HT1080 (cell line): ENCODE measurements around the gene SOX12. TPM values are rescaled to one million over a fixed set of nuclear protein-coding genes. Genes with fewer than 3 reads are reported as not detected.
A peak's percentile ranks its signal among the peaks of the same experiment; 100 is the strongest.

ENCODE experiments used
- DNase-seq: peaks from one replicate; pipeline ENCODE4 v3.0.0-alpha.2; 2015; ENCODE audit warnings: low read depth
- total RNA-seq: library from RNA; depleted of rRNA; stranded (reverse); fragments of >200 nt; shearing (Covaris generic); gene quantifications from 2 replicates; pipeline ENCODE4 v1.2.3, GENCODE V29; 2014

SOX12 gene
- total RNA-seq, 1 experiment from 2014 or later, result 13.2 TPM

DNA sequence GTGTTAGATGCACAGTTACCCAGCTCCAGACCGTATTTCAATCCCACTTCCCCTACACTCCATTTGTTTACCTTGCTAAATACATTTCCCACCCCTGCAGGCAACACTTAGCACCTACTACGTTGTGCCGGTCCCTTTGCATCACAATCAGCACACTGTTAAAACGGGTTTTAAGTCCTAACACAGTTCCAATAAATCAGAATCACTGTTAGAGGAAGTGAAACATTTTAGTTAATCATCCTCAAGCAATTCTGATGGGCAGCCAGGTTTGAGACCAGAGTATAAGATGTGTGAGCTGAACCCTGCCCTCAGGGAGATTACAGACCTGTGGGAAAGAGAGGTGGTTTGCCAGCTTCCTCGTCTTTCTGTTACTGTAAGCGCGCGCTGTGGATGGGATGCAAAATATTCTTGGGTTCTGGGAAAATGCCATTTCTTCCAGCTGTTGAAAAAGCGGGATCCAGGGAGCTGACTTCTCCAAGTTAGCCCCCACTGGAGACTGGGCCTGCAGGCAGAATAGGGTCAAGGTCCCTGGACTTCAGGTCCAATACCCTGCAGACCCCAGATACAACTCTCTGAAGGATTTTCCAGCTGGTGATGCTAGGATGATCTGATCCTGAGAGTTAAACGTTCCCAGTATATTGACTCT, 24.9 kb upstream of the SOX12 start:
- DNase-seq, result no peak

DNA sequence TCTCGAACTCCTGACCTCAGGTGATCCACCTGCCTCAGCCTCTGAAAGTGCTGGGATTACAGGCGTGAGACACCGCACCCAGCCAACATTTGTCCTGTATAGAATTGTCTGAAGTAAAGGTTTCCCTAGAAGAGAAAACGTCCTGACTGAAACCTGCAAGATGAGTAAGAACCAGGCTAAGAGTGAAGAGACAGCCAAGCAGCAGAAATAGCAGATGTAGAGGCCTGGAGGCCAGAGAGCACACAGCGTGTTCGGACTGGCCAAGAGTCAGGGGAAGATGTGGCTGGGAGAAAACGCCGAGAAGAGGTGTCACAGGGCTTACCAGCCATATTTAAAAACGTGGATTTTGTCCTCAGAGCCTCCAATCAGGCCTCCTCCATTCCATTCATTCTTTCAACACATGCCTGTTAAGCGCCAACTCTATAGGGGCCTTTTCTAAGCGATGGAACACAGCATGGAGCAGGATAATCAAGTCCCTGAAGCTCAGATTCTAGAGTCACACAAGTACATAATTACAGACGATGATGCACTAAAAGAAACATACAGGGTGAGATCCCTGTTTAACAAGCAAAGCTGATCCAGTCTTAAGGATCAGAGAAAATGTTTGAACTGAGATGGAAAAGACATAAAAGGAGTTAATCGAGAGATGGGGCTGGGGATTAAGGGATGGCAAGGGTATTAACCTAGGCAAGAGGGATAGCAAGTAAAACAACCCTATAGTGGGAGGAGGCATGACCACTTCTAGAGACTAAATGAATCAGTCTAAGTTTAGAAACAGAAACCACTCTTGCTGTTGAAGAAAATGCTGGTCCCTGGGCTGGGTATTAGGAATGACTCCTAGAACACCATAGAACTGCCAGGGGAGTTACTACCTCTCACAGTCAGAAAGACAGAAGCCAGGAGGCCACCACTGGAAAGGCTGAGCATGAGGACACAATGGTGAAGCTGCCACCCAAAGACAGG, 23.2 kb upstream of the SOX12 start:
- no peak for DNase-seq

DNA sequence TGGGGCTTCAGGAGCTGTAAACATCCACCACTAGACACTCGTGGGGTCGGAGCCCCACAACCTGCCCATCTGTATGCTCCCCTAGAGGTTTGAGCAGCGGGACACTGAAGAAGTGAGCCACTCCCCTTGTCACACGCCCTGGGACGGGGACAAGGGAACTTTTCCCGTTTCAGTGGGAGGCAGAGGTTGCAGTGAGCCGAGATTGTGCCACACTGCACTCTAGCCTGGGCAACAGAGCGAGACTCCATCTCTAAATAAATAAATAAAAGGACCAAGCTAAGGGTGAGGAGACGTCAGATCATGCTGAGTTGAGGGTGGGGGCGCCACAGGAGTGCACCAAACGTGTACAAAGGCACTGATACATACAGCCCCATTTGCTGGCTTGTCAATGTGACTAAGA, 19.6 kb upstream of the SOX12 start:
- DNase-seq, result no peak

DNA sequence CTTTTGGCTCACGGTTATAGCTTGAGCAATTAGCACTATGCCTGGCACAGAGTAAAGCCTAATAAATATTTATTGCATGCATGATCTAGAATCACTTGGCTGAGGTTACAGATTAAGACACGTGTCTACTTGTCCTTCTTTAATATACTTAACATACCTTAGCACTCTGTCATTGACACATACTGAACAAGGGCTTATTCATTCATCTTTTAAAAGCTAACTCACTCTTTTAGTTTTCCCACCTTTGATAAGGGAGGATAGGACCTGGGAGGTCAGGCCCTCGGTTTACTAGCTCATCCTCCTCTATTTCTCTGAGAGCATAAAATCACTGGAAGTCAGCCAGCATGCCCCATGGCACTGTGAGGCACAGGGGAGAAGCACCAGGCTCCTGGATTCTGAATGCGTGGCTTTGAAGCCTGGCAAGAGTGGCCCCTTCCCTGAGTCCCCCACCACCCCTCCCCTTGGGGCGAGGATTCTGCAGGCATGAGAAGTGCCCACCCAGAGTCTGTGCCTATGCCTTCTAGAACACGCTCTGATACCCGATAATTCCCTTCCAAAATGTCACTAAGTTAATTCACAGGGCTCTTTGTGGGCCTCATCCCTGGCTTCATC, 16.8 kb upstream of the SOX12 start:
- no peak for DNase-seq

DNA sequence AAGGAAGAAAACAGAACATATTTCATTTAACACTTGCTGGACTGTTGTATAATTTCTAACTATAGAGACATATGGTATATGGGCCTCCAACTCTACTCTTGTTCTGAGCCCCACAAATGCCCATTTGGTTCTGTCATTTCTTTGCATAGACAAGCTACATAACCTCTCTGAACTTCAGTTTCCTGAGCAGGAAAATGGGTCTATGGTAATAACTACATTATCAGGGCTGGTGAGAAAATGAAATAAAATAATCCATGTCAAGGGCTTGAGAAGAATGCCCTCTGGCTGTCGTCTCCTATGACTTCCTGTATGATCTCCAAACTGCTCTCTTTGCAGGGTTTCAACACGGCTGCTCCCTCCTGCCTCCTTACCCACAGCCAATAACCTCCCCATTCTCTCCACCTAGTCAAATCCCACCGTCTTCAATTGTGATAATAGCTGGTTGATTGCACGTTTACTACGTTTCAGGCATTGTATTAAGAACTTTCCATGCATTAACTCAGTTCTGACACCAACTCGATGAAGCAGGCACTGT, 16.0 kb upstream of the SOX12 start:
- DNase-seq, result peak; percentile 61

DNA sequence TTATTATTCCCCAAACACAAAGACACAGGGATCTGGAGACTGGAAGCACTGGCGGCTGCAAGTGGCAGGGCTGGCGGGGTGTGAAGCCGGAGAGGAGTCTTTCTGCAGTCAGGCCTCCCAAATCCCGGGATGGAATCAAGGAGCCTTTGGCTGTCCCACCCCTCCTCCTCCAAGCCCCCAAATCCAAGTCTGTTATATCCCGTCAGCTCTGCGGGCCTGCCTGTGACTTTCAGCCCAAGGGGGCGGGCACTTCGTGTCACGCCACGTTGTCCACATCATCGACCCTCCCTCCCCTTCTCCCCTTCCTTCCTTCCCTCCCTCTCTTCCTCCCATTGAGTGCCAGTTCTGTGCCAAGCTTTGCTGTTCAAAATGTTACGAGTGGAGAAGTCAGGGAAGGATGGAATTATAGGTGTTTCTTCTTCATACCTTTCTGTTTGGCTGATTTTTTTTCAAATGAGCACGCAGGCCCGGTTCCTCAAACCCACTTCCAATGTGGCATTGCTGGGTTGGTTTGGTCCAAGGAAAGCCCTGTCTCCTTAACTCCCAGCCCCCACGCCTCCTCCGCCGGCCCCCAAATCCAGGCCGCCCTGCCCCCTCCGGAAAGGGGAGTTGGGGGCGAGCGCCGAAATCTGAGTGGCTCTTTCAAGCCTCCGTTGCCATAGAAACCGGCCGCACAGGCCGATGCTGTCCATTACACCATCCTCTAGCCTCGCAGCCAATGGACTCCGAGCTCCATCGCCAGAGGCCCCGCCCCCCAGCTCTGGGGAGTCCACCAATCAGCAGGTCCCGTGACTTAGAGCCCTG, 15.3 kb upstream of the SOX12 start:
- peak; percentile 100 for DNase-seq

DNA sequence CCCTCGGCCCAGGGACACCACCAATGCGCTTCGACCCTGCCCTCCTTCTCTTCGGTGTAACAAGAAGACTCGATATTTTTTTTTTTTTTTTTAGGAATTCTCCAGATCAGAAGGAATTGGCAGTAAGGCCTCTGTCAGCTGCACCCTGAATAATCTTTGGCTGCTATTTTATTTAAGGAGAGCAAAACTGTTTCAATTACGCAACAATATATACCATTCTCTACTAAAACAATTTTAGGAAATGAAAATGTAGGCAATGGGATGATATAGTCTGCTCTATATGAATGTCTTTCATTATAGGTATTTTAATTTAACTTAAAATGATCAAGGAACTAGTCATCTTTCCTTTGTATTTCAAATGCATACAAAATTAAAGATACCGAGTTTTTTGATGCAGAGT, 14.7 kb upstream of the SOX12 start:
- no peak for DNase-seq

DNA sequence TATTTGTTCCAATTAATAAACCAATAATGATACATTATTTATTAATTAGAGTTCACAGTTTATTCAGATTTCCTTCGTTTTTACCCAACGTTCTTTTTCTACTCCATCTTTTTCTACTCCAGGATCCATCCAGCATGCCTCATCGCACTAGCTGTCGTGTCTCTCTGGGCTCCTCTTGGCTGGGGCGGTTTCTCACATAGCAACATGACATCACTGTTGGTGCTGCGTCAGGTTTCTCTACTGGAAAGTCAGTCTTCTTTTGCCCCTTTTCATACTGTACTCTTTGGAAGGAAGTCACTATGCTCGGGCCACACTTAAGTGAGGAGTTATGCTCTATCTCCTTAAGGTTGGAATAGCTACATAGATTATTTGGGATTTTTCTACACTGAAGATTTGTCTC, 13.7 kb upstream of the SOX12 start:
- DNase-seq, result no peak

DNA sequence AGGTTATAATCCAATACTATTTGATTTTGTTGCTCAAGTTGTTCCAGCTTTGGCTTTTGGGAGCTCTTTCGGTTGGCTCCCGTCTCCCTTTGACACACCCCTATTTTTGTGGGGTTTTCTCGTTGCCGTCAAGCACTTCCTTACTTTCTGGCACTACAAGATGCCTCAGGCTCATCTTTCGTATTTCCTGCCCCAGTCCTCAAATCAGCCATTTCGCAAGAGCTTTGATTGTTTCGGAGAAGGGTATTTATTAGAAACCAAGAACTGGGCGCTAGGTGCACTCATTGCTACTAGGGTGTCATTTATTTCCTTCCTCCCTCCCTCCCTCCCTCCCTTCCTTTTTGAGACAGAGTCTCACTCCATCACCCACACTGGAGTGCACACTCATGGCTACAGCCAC, 13.3 kb upstream of the SOX12 start:
- no peak for DNase-seq

DNA sequence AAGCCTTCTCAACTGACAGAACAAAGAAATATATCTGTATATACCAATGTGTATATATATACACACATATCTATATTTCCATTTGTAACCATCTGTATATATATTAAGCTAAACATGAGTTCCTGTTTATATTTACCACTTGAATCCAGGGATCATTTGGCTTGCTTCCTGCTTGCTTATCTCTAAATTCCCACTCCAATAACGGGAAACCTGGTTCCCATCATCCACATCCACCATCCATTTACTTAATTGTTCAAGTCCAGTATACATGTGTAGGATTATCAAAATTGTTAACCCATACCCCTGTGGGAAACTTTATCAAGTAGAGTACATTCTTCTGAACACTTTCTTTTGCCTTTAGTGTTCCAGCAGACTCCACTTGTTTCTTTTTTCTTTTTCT, 12.5 kb upstream of the SOX12 start:
- no peak for DNase-seq

DNA sequence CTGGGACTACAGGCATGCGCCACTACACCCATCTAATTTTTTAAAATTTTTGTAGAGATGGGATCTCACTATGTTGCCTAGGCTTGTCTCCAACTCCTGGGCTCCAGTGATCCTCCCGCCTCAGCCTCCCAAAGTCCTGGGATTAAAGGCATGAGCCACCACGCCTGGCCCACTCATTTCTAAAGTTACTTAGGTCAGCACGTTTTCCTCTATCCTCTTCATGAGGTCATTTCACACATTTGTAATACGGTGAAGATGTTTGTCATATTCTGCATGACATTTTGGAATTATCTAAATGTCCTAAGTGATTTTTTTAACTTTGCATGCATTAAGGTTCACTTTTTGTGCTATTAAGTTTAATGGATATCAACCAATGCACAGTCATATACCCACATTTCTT, 11.9 kb upstream of the SOX12 start:
- no peak for DNase-seq

DNA sequence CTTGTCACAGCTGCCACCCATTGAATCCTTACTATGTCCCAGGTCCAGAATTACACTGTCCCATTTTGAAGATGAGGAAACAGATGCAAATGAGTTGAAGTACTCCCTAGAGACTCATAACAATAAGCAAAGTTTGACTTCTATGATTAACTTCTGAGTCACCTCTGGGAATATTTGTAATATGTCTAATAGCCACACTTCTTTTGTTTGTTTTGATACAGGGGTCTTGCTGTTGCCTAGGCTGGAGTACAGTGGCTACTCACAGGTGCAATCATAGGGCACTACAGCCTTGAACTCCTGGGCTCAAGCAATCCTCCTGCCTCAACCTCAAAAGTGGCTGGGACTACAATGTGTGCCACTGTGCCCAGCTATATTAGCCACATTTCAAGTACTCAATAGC, 11.4 kb upstream of the SOX12 start:
- peak; percentile 80 for DNase-seq

DNA sequence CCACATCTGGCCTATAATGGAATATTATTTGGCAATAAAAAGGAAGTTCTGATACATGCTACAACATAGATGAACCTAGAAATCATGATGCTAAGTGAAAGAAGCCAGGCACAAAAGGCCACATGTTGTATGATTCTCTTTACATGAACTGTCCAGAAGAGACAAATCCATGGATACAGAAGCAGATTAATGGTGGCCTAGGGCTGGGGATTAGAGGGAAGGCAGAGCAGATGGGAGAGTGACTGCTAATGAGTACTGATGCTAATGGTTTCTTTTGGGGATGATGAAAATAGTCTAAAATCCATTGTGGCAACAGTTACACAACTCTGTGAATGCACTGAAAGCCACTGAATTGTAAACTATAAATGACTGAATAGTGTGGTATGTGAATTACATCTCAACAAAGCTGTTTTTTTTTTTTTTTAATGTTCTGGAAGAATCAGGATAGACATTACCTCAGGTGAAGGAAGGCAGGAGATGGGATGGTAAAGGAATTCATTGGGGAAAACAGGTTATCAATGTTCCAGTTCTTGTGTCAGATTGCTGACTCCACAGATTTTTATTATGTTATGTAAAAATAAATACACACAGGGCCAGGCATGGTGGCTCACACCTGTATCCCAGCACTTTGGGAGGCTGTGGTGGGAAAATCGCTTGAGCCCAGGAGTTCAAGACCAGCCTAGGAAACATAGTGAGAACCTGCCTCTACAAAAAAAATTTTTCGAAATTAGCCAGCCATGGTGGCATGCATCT, 8.9 kb upstream of the SOX12 start:
- DNase-seq, result no peak

DNA sequence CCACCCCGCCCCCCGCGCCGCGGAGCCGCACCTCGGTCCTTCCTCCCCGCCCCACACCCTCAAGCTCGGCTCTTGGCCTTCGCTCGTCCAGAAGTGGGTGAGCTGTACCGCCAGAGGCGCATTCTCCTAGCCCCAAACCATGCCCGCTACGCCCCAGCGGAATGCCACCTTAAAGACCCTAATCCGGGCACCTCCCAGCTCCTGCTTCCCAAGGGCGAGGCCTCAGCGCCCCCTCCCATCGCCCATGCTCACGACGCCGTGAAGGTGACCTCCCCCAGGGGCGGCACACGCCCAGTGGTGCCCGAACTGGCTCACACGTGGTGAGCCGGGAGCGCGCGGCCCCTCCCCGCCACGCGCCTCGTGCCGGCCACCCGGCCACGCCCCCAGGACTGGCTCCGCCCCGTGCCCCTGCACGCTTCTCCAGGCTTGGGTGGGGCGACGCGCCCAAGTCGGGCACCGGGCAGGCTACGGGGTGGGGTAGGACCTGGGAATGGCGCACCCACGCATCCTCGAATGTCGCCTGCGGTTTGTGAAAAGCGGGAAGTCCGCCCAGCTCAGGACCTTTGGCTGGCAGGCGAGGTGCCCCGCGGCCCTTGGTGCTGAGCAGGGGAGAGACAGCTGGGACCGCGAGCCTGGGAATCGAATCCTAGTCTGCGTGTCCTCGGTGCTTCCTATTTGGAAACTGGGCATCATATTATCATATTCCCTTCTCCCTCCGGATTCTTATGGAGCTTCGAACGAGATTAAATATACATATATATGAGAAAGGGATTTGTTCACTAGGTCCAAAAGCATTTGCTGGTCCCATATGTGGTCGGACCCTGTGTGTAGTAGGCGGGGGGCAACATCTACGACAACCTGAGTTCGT, 941 bp upstream of the SOX12 start:
- peak; percentile 94 for DNase-seq

DNA sequence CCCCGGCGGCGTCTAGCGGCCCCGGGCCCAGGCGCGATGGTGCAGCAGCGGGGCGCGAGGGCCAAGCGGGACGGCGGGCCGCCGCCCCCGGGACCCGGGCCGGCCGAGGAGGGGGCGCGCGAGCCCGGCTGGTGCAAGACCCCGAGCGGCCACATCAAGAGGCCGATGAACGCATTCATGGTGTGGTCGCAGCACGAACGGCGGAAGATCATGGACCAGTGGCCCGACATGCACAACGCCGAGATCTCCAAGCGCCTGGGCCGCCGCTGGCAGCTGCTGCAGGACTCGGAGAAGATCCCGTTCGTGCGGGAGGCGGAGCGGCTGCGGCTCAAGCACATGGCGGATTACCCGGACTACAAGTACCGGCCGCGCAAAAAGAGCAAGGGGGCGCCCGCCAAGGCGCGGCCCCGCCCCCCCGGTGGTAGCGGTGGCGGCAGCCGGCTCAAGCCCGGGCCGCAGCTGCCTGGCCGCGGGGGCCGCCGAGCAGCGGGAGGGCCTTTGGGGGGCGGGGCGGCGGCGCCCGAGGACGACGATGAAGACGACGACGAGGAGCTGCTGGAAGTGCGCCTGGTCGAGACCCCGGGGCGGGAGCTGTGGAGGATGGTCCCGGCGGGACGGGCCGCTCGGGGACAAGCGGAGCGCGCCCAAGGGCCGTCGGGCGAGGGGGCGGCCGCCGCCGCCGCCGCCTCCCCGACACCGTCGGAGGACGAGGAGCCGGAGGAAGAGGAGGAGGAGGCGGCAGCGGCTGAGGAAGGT, 715 bp downstream of the SOX12 start:
- DNase-seq, result peak; percentile 52

DNA sequence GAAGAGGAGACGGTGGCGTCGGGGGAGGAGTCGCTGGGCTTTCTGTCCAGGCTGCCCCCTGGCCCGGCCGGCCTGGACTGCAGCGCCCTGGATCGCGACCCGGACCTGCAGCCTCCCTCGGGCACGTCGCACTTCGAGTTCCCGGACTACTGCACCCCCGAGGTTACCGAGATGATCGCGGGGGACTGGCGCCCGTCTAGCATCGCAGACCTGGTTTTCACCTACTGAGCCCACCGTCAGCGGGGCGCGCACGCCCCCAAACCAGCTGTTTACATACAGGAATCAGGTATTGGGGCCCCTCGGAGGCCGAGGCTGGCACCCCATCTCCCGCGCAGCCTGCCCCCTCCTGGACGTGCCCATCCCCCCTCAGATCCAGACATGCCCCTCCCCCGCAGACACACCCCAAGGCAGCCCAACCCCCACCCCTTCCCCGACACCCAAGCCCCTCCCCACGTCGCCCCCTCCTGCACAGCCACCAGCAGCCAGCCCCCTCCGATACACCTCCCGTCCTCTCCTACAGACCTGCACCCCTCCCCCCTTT, 1.4 kb downstream of the SOX12 start:
- peak; percentile 57 for DNase-seq

DNA sequence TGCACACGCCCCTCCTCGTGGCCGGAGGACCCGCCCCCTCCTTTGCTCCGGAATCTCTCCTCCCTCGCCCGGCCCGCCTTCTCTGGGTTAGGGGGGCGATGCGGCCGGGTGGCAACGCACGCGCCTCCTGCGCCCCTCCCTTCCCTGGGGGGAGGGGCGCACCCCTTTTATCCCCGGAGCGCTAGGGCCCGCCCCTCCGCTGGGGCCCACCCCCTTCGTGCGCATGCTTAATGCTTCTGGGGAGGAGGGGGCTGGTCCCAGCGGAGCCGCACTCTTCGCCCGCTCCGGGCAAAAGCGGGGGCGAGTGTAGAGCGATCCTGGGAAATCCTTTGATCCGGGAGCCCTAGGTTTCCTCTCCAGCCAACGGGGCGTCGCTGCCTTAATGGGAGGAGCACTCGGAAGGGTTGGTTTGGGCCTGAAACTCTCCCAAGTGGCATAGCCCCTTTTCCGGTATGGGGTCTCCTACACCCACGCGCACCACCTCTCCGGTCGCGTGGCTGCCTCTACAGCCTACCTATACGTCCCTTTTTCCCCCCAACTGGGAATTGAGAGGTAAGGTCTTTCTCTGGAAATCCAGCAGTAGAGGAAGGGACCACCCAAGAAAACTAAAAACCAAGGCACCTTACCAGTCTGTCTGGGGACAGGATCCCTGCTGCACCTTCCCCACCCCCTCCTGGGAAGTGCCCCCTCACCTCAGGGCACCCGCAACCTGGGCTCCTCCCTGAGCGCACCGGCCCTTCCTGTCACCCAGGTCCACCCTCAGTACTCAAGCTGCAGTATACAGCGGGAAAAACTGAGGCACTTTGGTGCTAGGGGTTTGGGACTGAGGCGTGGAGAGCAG, 2.1 kb downstream of the SOX12 start:
- peak; percentile 93 for DNase-seq
